GM21526 (cell line): ENCODE measurements around the gene RTP3.
"Not testable (repeated sequence)": the region's sequence is repeated elsewhere in the genome, so short reads cannot be mapped to it uniquely, and the experiment has no call there.

Experiments used
- ATAC-seq: cut with Tn5 transposase; IDR thresholded peaks from one replicate; pipeline ENCODE4 v1.9.1; 2021; ENCODE audit warnings: moderate library complexity; ENCODE audit not compliant: unreplicated experiment, low FRiP score

RTP3 gene

DNA sequence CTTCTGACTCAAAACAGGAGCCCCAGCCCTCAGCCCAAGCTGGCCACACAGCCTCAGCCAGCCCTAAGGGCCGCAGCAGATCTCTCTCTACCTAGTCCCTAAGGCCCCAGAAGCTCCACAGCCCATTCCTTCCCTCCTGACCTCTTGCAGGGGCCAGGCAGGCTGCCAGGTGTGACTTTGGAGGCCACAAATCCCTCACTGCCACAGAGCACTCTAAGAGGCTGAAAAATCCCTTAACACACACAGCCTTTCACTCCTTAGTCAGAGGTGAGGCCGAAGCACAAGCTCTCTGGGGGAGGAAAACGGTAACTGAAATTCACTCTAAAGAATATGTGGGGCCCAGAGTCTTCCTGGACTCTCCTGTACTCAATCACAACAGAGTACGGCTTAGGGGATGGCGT lies 45.0 kb downstream of the RTP3 start:
- ATAC-seq = no peak

DNA sequence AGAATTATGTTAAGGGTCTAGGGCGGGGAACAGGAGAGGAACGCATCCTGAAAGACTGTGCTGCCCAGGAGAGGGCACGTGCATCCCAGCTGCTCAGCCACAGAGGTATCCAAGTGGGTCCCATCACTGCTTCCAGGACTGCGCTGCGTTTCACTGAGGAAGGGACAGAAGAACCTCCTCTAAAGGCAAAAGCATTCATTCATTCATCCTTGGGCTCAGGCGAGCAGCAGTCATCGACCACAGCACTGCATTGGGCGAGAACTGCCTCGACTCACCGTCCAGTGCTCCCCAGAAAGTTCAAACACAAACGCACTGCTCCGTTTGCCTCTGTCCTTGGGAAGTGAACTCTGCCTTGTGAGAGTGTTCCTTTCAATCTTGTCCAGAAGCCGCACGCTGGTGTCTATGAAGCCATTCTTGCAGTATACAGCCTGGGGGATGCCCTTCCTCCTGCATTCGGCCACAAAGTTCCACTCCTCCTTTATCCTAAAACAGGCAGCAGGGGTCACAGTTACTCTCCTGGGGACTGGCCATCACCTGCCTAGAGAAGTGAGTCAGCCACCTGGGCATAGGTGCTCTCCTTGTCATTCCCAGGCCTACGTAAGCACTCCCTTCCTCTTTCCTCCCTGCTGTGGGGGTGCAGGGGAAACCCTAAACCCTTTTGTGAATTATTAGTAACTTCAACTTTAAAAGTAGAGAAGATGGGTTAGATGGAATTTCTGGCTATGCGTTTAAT lies 47.2 kb downstream of the RTP3 start:
- ATAC-seq = no peak

DNA sequence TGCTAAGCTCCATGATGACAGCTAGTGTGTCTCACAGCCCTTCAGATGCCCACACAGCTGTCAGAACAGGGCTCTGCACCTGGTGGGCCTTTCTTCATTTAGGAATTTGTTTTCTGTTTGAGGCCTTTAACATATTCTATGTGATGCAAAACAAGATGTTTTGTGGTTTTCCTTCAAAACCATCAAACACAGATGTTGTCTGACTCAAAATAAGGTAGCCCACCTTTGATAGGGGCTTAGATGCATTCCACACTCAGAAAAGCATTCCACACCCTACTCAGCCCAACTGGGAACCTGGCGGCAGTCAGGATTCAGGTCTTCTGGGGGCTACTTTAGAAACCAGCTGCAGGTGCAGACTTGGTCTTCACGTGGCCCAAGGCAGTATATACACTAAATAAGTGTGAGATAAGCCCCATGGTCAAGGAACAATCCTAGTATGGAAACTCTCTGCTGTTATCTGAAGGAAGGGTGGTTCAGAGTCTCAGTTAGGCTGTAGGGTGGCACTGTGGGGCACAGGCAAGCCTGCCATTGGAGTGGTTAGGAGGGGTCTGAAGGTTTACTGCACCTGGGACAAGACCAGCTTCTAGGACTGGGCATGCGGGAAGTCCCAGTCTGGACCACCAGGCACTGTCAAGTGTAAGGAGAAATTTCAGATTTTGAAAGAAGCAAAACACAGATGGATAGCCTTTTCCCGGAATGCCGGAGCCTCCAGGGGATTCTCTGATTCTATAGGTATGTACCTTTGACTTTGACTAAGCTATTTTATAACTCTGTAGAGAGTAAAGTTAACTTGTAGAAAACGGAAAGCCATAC lies 48.2 kb downstream of the RTP3 start:
- ATAC-seq = no peak

GRCh38 chr3:46546896-46547440 lies 49.2 kb downstream of the RTP3 start:
- ATAC-seq = no peak

DNA sequence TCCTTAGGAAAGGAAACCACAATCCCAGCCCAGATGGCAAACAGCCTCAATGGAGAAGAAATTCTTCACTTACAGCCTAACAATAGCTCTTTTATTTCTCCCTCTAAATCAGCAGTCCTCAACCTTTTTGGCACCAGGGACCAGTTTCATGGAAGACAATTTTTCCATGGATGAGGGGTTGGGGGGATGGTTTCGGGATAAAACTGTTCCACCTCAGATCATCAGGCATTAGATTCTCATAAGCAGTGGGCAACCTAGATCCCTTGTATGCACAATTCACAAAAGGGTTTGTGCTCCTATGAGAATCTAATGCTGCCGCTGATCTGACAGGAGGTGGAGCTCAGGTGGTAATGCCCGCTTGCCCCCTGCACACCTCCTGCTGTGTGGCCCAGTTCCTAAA lies 50.8 kb downstream of the RTP3 start:
- not testable (repeated sequence) for ATAC-seq

- ATAC-seq = no peak
These were observed 51.7 kb downstream of the RTP3 start for GRCh38 chr3:46549408-46549904.

GRCh38 chr3:46549989-46550388 lies 52.2 kb downstream of the RTP3 start:
- ATAC-seq = no peak
